Panc1 (cell line): ENCODE results near the gene SH3BP5. TPM values are rescaled to one million over a fixed set of nuclear protein-coding genes. Genes with fewer than 3 reads are reported as not detected.

Source experiments
- ATAC-seq: fragments of 200-7000 bp; cut with Tn5 transposase; 2 replicates; pipeline ENCODE4 v1.9.1; 2020; ENCODE audit warnings: mild to moderate bottlenecking, moderate library complexity
- BruUV-seq: library from RNA; stranded (reverse); fragments of 400-500 nt; replicated peaks from 2 replicates; lab custom pipeline; 2021; lab: Mats Ljungman, UMichigan
- CTCF ChIA-PET: fragments of 300-600 bp; sonication (Branson Sonifier 250); formaldehyde crosslinking; loops from one replicate; lab custom pipeline; 2022; ENCODE audit warnings: antibody characterized with exemption; lab: Charles Lee
- POLR2A ChIA-PET: fragments of 300-600 bp; sonication (Branson Sonifier 250); formaldehyde crosslinking; loops from one replicate; lab custom pipeline; 2022; ENCODE audit warnings: antibody characterized with exemption; lab: Charles Lee
- DNase-seq: peaks from one replicate; pipeline ENCODE4 v3.0.0-alpha.2; 2010; ENCODE audit warnings: low read depth, low spot score
- H3K27ac ChIP-seq: 2 replicates; pipeline ENCODE4 v1.5.1; 2011; ENCODE audit warnings: mild to moderate bottlenecking, low read length, inconsistent platforms
- H3K27me3 ChIP-seq: fragments of 200-500 bp; sonication (Bioruptor generic); 2 replicates; pipeline ENCODE4 v1.6.0; 2014; ENCODE audit warnings: low read length, inconsistent platforms; ENCODE audit not compliant: control insufficient read depth, insufficient read depth
- H3K36me3 ChIP-seq: fragments of 200-500 bp; sonication (Bioruptor generic); 2 replicates; pipeline ENCODE4 v1.5.1; 2014; ENCODE audit warnings: inconsistent platforms, mild to moderate bottlenecking, low read length, moderate library complexity; ENCODE audit not compliant: control insufficient read depth, insufficient read depth
- H3K4me1 ChIP-seq: 2 replicates; pipeline ENCODE4 v1.5.1; 2011; ENCODE audit warnings: inconsistent platforms, mild to moderate bottlenecking, low read length, moderate library complexity; ENCODE audit not compliant: control insufficient read depth, insufficient read depth
- H3K4me3 ChIP-seq, 2 experiments: 2 replicates each; pipeline ENCODE4 v1.5.1; 2011 to 2012; ENCODE audit warnings: low read depth in 2 of 2, low read length in 2 of 2, mild to moderate bottlenecking in 2 of 2, inconsistent platforms in 1 of 2, moderate library complexity in 1 of 2
- H3K9me3 ChIP-seq: fragments of 200-500 bp; sonication (Bioruptor generic); 2 replicates; pipeline ENCODE4 v1.5.1; 2014; ENCODE audit warnings: low read depth, mild to moderate bottlenecking, inconsistent platforms, low read length, moderate library complexity; ENCODE audit not compliant: control insufficient read depth, insufficient read depth
- POLR2AphosphoS5 ChIP-seq: IDR thresholded peaks from 2 replicates; pipeline ENCODE4 v1.6.1; 2012; ENCODE audit warnings: mild to moderate bottlenecking, low read depth, low read length, moderate library complexity
- SIN3A ChIP-seq: IDR thresholded peaks from 2 replicates; pipeline ENCODE4 v1.6.1; 2012; ENCODE audit warnings: low read depth, mild to moderate bottlenecking, low read length, moderate library complexity, borderline replicate concordance; ENCODE audit not compliant: insufficient read depth
- TCF7L2 ChIP-seq: IDR thresholded peaks from 2 replicates; pipeline ENCODE4 v1.6.1; 2011; ENCODE audit warnings: mild to moderate bottlenecking, low read depth, low read length, inconsistent platforms
- in situ Hi-C: cut with HindIII; loops from 2 replicates; pipeline ENCODE4 v1.10.0; 2016; ENCODE audit warnings: low sequenced_read_pairs, low pct_unique_long_range_greater_than_20kb
- intact Hi-C: fragments of 100-400 bp; cut with micrococcal nuclease; formaldehyde crosslinking; loops from one replicate; pipeline ENCODE4 v1.10.0; 2022; ENCODE audit not compliant: unreplicated experiment
- total RNA-seq: library from RNA; stranded (reverse); gene quantifications from one replicate; pipeline ENCODE4 v1.2.1, GENCODE V29; 2021; ENCODE audit not compliant: unreplicated experiment
- TF ChIP-seq, protein P1 (sequence below): fragments of 450-650 bp; IDR thresholded peaks from 2 replicates; pipeline ENCODE4 v1.5.1; 2017; ENCODE audit warnings: mild to moderate bottlenecking
- TF ChIP-seq, protein P2 (sequence below), 2 experiments: IDR thresholded peaks; 2 replicates each; pipeline ENCODE4 v1.6.1; 2011 to 2012; ENCODE audit warnings: low read depth in 2 of 2, control low read depth in 1 of 2, low read length in 1 of 2, mild to moderate bottlenecking in 1 of 2, moderate library complexity in 1 of 2; ENCODE audit not compliant: insufficient read depth in 1 of 2

SH3BP5 gene
- total RNA-seq, 1 experiment from 2014 or later, result 12.0 TPM

DNA sequence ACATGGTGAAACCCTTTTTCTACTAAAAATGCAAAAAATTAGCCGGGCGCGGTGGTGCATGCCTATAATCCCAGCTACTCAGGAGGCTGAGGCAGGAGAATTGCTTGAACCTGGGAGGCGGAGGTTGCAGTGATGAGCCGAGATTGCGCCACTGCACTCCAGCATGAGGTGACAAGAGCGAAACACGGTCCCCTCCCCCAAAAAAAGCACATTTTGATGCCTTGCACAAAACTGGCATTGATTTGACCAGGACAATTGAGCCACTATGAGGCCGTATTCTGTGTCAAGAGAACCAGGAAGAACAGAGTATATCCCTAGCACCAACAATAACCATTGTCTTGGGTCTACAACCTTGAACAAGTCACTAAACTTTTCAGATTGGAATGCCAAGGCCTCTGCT is 50.6 kb downstream of the SH3BP5 start:
- no peak for ATAC-seq
- no TSS peak for BruUV-seq
- ChIA-PET CTCF (no interaction called here), POLR2A (no interaction called here)
- Histone ChIP-seq H3K4me1 (no peaks in the 10 kb centered on the region), H3K9me3 (no peaks in the 10 kb centered on the region), H3K27me3 (no peaks in the 10 kb centered on the region), H3K4me3 (no peak overlapping the region), H3K27ac (no peak overlapping the region), H3K36me3 (no peaks in the 10 kb centered on the region)
- in situ Hi-C loops, result no loop called here
- intact Hi-C loops, result no loop called here
- DNase-seq, result no peak
- TF ChIP-seq, protein P1, sequence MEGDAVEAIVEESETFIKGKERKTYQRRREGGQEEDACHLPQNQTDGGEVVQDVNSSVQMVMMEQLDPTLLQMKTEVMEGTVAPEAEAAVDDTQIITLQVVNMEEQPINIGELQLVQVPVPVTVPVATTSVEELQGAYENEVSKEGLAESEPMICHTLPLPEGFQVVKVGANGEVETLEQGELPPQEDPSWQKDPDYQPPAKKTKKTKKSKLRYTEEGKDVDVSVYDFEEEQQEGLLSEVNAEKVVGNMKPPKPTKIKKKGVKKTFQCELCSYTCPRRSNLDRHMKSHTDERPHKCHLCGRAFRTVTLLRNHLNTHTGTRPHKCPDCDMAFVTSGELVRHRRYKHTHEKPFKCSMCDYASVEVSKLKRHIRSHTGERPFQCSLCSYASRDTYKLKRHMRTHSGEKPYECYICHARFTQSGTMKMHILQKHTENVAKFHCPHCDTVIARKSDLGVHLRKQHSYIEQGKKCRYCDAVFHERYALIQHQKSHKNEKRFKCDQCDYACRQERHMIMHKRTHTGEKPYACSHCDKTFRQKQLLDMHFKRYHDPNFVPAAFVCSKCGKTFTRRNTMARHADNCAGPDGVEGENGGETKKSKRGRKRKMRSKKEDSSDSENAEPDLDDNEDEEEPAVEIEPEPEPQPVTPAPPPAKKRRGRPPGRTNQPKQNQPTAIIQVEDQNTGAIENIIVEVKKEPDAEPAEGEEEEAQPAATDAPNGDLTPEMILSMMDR, result no peak
- no peak for TF ChIP-seq SIN3A
- TF ChIP-seq TCF7L2, result no peak
- no peak for TF ChIP-seq POLR2AphosphoS5
- TF ChIP-seq, protein P2, sequence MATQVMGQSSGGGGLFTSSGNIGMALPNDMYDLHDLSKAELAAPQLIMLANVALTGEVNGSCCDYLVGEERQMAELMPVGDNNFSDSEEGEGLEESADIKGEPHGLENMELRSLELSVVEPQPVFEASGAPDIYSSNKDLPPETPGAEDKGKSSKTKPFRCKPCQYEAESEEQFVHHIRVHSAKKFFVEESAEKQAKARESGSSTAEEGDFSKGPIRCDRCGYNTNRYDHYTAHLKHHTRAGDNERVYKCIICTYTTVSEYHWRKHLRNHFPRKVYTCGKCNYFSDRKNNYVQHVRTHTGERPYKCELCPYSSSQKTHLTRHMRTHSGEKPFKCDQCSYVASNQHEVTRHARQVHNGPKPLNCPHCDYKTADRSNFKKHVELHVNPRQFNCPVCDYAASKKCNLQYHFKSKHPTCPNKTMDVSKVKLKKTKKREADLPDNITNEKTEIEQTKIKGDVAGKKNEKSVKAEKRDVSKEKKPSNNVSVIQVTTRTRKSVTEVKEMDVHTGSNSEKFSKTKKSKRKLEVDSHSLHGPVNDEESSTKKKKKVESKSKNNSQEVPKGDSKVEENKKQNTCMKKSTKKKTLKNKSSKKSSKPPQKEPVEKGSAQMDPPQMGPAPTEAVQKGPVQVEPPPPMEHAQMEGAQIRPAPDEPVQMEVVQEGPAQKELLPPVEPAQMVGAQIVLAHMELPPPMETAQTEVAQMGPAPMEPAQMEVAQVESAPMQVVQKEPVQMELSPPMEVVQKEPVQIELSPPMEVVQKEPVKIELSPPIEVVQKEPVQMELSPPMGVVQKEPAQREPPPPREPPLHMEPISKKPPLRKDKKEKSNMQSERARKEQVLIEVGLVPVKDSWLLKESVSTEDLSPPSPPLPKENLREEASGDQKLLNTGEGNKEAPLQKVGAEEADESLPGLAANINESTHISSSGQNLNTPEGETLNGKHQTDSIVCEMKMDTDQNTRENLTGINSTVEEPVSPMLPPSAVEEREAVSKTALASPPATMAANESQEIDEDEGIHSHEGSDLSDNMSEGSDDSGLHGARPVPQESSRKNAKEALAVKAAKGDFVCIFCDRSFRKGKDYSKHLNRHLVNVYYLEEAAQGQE (IDR thresholded peaks at IDR 0.05; ENCODE audit: insufficient read depth in 1 of 2, low read depth in 2 of 2, low read length in 1 of 2), result no peak

- no peak for DNase-seq
- CTCF ChIA-PET, result no interaction called here
Measured at GRCh38 chr3:15280853-15281532, 51.4 kb downstream of the SH3BP5 start.

More at GRCh38 chr3:15280853-15281532, 51.4 kb downstream of the SH3BP5 start:
- POLR2A ChIA-PET, result interaction anchor here (0.6 kb wide), 1 partner anchor 18 kb away, joined by 9 read pairs; no protein-coding TSS in a partner anchor
- BruUV-seq, result no TSS peak
- Histone ChIP-seq H3K4me1 (no peaks in the 10 kb centered on the region), H3K36me3 (no peaks in the 10 kb centered on the region), H3K27ac (no peak overlapping the region), H3K27me3 (no peaks in the 10 kb centered on the region), H3K9me3 (no peaks in the 10 kb centered on the region), H3K4me3 (no peak overlapping the region)
- no peak for ATAC-seq
- intact Hi-C loops, result no loop called here
- TF ChIP-seq POLR2AphosphoS5, result no peak
- TF ChIP-seq SIN3A, result no peak
- TF ChIP-seq, protein P1, result no peak
- TF ChIP-seq TCF7L2, result no peak
- TF ChIP-seq, protein P2 (IDR thresholded peaks at IDR 0.05; ENCODE audit: insufficient read depth in 1 of 2, low read depth in 2 of 2, low read length in 1 of 2), result no peak
- in situ Hi-C loops, result no loop called here
